ENCODE results near the gene EPB42. TPM values are rescaled to one million over a fixed set of nuclear protein-coding genes. Genes with fewer than 3 reads are reported as not detected.

Gene EPB42
- total and polyA plus RNA-seq, 2 experiments from 2014 or later, result 0.57 to 1.00 TPM

DNA sequence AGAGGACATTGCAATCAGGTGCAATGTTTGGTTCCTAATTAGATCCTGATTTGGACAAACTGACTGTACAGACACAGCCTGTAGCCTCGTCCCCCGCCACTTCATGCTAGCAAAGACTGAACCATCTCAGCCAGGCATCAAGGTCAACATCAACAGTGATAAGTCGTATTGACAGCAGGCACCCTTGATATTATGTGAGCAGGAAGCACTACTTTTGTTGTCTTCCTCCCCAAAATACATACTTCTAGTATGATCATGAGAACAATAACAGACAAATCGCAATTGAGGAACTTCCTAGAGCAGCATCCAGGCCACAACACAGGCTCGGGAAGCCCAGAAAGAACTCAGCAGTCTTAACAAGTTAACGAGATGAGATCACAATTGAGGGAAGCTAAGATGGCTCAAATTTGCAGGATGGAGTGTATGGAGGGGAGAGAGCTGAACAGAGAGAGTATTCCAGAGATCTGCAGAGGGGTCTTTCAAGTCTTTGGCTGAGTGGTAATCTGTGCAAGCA, 25.5 kb upstream of the EPB42 start:
- no peak for DNase-seq (ENCODE audit: low spot score)
- Histone ChIP-seq H3K9me2 (replicated peaks; ENCODE audit: insufficient read depth) (no peaks in the 10 kb centered on the region), H4K20me1 (ENCODE audit: insufficient read depth, poor library complexity, severe bottlenecking) (no peaks in the 10 kb centered on the region), H3K79me2 (no peaks in the 10 kb centered on the region), H3K36me3 (replicated peaks; ENCODE audit: insufficient read depth, low read depth) (no peaks in the 10 kb centered on the region), H3K4me1 (ENCODE audit: insufficient read depth) (no peaks in the 10 kb centered on the region), H2AFZ (no peak overlapping the region), H3K27ac (no peak overlapping the region), H3K27me3 (no peaks in the 10 kb centered on the region), H3K4me2 (no peak overlapping the region), H3K9me3 (ENCODE audit: low read depth) (no peaks in the 10 kb centered on the region), H3K4me3 (no peak overlapping the region)
- TF ChIP-seq EZH2 (IDR thresholded peaks at IDR 0.05; ENCODE audit: borderline replicate concordance) (no peak), EZH2phosphoT487 (IDR thresholded peaks at IDR 0.05; ENCODE audit: low read depth, severe bottlenecking, unreplicated experiment) (no peak)
- TF ChIP-seq, protein P1, sequence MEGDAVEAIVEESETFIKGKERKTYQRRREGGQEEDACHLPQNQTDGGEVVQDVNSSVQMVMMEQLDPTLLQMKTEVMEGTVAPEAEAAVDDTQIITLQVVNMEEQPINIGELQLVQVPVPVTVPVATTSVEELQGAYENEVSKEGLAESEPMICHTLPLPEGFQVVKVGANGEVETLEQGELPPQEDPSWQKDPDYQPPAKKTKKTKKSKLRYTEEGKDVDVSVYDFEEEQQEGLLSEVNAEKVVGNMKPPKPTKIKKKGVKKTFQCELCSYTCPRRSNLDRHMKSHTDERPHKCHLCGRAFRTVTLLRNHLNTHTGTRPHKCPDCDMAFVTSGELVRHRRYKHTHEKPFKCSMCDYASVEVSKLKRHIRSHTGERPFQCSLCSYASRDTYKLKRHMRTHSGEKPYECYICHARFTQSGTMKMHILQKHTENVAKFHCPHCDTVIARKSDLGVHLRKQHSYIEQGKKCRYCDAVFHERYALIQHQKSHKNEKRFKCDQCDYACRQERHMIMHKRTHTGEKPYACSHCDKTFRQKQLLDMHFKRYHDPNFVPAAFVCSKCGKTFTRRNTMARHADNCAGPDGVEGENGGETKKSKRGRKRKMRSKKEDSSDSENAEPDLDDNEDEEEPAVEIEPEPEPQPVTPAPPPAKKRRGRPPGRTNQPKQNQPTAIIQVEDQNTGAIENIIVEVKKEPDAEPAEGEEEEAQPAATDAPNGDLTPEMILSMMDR (IDR thresholded peaks at IDR 0.05; ENCODE audit: poor library complexity), result no peak
- 78% methylated on average over 6 of the region's 6 CpGs for WGBS (ENCODE audit: low lambda C conversion rate, missing lambda C conversion rate)

DNA sequence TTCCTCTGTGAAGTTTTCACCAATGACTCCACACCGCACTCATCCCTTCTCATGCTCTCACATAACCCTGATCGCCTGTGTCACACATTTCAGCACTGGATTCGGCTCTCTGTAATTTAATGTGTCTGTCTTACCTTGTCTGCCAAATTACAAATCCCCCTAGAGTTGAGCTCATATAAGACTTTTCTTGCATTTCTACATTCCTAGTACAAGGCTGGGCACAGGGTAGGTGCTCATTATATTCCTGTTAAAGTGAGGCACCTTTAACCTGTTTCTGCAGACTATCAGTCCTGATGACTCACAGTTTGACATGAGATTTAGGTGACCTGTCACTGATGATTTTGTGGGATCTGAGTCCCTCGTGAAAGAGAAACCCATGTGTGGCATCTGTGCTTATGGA, 23.3 kb upstream of the EPB42 start:
- Histone ChIP-seq H3K4me3 (no peak overlapping the region), H3K9me2 (replicated peaks; ENCODE audit: insufficient read depth) (no peaks in the 10 kb centered on the region), H4K20me1 (ENCODE audit: insufficient read depth, poor library complexity, severe bottlenecking) (no peaks in the 10 kb centered on the region), H3K4me1 (ENCODE audit: insufficient read depth) (no peaks in the 10 kb centered on the region), H3K36me3 (replicated peaks; ENCODE audit: insufficient read depth, low read depth) (no peaks in the 10 kb centered on the region), H3K27ac (no peak overlapping the region), H3K27me3 (no peaks in the 10 kb centered on the region), H2AFZ (no peak overlapping the region), H3K4me2 (no peak overlapping the region), H3K79me2 (no peaks in the 10 kb centered on the region), H3K9me3 (ENCODE audit: low read depth) (no peaks in the 10 kb centered on the region)
- TF ChIP-seq, protein P1 (IDR thresholded peaks at IDR 0.05; ENCODE audit: poor library complexity), result no peak
- TF ChIP-seq EZH2phosphoT487 (IDR thresholded peaks at IDR 0.05; ENCODE audit: low read depth, severe bottlenecking, unreplicated experiment), result no peak
- TF ChIP-seq EZH2 (IDR thresholded peaks at IDR 0.05; ENCODE audit: borderline replicate concordance), result no peak
- 78% methylated on average over 4 of the region's 4 CpGs for WGBS (ENCODE audit: low lambda C conversion rate, missing lambda C conversion rate)
- no peak for DNase-seq (ENCODE audit: low spot score)

DNA sequence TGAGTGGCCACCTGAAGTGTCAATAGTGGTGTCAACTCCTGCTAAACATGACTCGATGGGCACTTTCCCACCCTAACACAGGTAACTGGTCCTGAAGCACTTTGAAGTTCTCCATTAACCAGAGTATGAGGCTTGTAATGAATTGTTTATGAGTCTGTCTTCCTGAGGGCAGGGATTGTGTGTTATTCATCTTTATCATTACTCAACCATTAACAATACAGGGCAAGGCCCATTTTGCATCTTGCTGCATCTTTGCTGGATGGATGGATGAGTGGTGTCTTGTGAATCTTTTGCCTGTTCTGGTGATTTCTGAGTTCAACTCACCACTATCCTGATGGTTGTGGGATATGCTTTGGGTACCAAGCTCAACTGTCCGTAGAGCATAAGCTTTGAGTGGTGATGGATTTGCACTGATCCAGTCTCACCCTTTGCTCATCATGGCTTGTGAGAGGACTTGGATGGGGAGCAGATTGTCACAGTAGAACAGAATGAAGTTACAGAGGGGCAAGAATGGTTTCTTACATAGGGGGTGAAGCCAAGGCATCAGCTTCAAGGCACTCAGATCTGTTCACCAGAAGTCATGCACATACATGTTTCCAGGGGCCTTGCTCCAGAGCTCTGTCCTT, 22.3 kb upstream of the EPB42 start:
- TF ChIP-seq, protein P1 (IDR thresholded peaks at IDR 0.05; ENCODE audit: poor library complexity), result no peak
- TF ChIP-seq EZH2 (IDR thresholded peaks at IDR 0.05; ENCODE audit: borderline replicate concordance) (no peak), EZH2phosphoT487 (IDR thresholded peaks at IDR 0.05; ENCODE audit: low read depth, severe bottlenecking, unreplicated experiment) (no peak)
- Histone ChIP-seq H3K4me3 (no peak overlapping the region), H3K27me3 (no peaks in the 10 kb centered on the region), H3K79me2 (no peaks in the 10 kb centered on the region), H3K27ac (no peak overlapping the region), H3K36me3 (replicated peaks; ENCODE audit: insufficient read depth, low read depth) (no peaks in the 10 kb centered on the region), H3K9me2 (replicated peaks; ENCODE audit: insufficient read depth) (no peaks in the 10 kb centered on the region), H4K20me1 (ENCODE audit: insufficient read depth, poor library complexity, severe bottlenecking) (no peaks in the 10 kb centered on the region), H3K4me2 (no peak overlapping the region), H3K9me3 (ENCODE audit: low read depth) (no peaks in the 10 kb centered on the region), H2AFZ (no peak overlapping the region), H3K4me1 (ENCODE audit: insufficient read depth) (no peaks in the 10 kb centered on the region)
- no peak for DNase-seq (ENCODE audit: low spot score)
- 94% methylated on average over 2 of the region's 2 CpGs for WGBS (ENCODE audit: low lambda C conversion rate, missing lambda C conversion rate)
